GM18505 (cell line): ENCODE results near the gene CCDC9.
A peak's percentile ranks its signal among the peaks of the same experiment; 100 is the strongest.

ENCODE experiments used
- ATAC-seq: cut with Tn5 transposase; IDR thresholded peaks from one replicate; pipeline ENCODE4 v1.9.1; 2021; ENCODE audit not compliant: unreplicated experiment
- POLR2A ChIP-seq: IDR thresholded peaks from 4 replicates; pipeline ENCODE4 v1.6.1; 2011; ENCODE audit warnings: borderline replicate concordance; ENCODE audit not compliant: insufficient read depth, insufficient read length; ENCODE audit errors: extremely low read depth

CCDC9 gene

DNA sequence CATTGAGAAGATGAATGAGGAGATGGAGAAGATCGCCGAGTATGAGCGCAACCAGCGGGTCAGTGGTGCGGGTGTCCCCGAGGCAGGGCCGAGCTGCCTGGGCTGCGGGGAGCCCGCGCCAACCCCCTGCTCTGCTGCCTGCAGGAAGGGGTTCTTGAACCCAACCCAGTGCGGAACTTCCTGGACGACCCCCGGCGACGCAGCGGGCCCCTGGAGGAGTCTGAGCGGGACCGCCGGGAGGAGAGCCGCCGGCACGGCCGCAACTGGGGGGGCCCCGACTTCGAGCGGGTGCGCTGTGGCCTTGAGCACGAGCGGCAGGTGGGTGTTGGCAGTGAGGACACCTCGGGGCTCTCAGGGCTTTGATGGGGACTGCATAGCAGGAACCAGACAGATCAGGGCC is 8.3 kb downstream of the CCDC9 start:
- ATAC-seq = no peak
- no peak for TF ChIP-seq POLR2A

DNA sequence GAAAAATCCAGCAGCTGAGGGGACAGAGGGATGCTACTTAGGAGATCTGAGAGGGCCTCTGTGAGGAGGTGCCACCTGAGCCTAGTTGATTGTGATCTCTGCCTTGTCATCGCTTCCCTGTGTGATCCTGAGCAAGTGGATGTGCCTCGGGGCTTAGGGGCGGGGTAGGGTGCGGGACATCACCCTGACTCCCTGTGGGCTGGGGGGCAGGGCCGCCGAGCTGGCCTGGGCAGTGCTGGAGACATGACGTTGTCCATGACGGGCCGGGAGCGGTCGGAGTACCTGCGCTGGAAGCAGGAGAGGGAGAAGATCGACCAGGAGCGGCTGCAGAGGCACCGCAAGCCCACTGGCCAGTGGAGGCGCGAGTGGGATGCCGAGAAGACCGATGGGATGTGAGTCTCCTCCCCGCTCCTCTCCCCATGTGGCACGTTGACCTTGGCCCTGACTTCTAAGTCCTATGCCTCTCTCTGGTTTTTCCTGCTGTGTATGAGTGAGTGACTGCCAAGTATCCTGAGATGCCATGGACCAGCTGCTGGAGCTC is 10.1 kb downstream of the CCDC9 start:
- ATAC-seq = no peak
- no peak for TF ChIP-seq POLR2A

DNA sequence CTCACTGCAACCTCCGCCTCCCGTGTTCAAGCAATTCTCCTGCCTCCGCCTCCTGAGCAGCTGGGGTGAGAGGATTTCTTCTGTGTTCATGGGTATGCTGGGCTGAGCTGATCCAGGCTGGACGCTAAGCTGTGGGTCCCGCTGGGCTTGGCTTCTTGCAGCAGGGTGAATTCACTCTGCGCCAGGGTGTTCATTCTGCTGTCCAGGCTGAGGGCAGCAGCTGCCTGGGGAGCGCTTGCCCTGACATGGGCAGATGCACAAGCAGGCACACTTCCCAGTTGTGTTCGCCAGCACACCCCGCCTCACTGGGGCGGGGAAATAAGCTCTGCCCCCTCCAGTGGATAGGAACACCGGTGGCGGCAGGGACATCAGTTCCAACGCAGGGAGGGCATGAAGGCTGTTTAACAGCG is 11.0 kb downstream of the CCDC9 start:
- ATAC-seq = no peak
- TF ChIP-seq POLR2A = no peak

DNA sequence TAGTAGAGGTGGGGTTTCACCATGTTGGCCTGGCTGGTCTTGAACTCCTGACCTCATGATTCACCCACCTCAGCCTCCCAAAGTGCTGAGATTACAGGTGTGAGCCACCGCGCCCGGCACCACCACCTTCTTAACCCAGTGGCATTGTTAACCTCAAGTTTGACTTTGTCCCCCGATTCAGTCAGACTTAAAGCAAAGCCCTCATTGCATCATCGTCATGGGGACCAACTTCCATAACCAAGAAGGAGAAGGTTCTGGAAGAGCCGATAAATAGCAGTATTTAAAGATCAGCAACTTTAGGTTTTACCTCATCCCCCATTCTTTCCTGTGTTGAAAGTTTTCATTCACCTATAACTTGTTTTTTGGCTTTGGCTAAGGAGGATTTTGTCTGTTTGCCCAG is 11.7 kb downstream of the CCDC9 start:
- ATAC-seq = no peak
- TF ChIP-seq POLR2A = no peak

DNA sequence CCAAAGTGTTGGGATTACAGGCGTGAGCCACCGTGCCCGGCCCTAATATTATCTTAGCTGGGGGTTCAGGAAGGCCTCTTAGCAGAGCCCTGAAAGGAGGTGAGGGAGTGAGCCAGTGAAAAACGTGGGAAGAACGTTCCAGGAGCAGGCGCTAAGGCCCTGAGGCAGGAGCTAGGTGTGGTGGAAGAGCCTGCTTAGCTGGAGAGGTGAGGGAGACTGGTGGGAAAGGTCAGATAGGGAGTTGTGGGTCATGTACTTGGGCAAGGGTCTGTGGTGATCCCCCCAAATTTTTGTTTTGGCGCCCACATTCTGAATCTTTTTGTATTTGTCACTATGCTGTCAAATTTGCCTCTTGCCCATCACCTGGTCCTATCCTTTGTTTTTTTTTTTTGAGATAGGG is 13.3 kb downstream of the CCDC9 start:
- no peak for ATAC-seq
- no peak for TF ChIP-seq POLR2A

DNA sequence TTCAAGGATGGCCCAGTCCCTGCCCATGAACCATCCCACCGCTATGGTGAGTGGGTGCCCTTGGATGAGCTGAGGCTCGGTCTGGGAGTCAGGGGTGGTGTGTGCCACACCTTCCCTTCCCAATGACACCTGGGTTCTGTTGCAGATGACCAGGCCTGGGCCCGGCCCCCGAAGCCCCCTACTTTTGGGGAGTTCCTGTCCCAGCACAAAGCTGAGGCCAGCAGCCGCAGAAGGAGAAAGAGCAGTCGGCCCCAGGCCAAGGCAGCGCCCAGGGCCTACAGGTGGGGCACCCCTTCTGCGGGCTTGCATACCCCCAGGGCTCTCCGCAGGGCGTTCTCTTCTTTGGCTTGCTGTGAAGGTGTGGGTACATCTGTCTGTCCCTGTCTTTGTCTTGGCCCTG is 14.1 kb downstream of the CCDC9 start:
- no peak for ATAC-seq
- no peak for TF ChIP-seq POLR2A

DNA sequence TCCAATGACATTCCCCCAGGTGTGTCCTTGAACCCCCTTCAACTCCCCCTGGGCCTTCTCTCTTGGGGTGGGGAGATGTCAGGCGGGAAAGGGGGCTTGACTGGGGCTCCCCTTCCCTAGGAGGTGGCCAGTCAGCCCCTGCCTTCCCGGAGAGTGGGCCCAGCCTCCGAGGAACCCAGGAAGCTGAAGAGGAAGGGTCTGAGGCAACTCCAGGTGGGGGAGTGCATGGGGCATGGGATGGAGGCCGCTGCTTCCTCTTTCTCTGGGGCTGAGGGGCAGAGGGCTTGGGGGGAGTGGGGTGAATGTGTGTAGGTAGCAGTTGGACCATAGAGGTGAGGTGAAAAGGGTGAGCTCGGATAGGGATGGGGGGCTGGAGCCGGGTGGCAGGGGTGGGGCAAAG is 15.6 kb downstream of the CCDC9 start:
- no peak for TF ChIP-seq POLR2A
- ATAC-seq = no peak

GRCh38 chr19:47272448-47273312 is 16.4 kb downstream of the CCDC9 start:
- no peak for TF ChIP-seq POLR2A
- ATAC-seq = no peak

DNA sequence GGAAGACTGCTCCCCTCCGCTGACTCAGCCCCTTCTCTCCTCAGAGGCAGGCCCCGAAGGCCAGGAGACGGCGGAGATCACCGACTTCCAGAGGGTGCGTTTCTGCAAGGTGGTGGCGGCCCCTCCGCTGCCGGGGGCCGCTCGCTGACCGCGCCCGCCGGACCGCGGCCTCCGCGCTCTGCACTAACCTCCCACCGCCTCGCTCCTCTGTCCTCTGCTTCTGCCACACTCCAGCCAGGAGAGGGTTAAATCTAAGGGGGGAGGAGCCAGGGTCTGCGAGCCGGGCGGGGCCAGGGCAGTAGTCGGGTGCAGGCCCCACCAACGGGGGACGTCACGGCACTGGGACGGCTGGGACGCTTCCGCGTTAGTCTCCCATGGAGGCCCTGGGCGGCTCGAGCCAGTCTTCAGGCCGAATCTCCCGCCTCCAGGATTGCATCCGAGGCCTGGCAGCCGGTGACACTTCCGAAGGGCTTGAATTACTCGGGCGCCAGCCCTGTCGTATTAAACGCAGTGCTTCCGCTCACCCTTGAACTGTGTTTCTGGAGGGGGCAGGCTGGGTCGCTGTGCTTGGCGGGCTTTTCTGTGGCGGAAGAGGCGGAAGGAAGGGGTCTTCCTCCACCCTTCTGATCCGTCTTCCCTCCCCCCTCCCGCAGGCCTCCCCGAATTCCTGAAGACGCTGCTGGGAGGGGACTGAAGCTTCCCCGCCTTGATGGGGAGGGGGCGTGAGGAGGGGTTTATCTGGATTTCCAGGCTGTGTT is 17.2 kb downstream of the CCDC9 start:
- peak; percentile 82 for TF ChIP-seq POLR2A

GRCh38 chr19:47274071-47274890 is 18.0 kb downstream of the CCDC9 start, which contains the start of gene INAFM1:
TSS of gene INAFM1 (plus strand) at chr19:47274885. CDS start at chr19:47274920, 35 bp downstream.
- ATAC-seq = peak; percentile 52
- TF ChIP-seq POLR2A = peak; percentile 44

More for the DNA sequence above, 17.2 kb downstream of the CCDC9 start:
- peak; percentile 52 for ATAC-seq

DNA sequence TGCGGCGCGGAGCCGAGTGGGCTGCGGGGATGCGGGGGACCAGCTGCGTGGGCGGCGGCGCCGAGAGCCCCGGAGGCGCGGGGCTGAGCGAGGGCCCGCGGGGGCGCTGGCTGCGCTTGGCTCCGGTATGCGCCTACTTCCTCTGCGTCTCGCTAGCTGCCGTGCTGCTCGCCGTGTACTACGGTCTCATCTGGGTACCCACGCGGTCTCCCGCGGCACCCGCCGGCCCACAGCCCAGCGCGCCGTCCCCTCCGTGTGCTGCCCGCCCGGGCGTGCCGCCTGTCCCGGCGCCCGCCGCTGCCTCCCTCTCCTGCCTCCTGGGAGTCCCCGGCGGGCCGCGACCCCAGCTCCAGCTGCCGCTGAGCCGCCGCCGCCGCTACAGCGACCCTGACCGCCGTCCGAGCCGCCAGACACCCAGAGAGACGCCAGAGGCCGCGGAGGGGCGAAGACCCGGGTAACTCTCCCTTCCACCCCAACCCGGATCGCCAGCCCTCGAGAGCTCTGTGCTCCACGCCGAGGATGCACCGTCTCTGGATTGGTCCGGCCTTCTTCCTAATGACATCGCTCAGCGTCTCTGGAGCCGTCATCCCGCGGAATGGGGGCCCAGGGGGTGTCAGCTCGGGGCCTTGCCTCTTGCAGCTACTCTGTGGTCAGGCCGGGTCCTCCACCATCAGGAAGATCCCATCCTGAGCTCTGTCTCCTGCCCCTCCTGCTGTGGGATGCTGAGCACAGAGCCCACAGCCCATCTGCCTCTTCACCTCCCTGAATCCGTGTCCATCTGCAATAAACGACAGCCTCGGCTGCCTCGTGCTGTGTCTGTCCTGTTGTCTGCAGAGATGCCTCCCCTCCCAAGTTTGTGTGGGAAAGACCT is 18.8 kb downstream of the CCDC9 start:
- no peak for TF ChIP-seq POLR2A
- peak; percentile 27 for ATAC-seq
